Liver (tissue), 9 donors: ENCODE results near the gene PGR. TPM values are rescaled to one million over a fixed set of nuclear protein-coding genes. Genes with fewer than 3 reads are reported as not detected.

Experiments used
- DNase-seq: peaks from one replicate; pipeline ENCODE4 v3.0.0-alpha.2; 2017; ENCODE audit warnings: low spot score
- H3K27ac ChIP-seq, 2 donors: one replicate each; pipeline ENCODE4 v1.7.0; 2013; ENCODE audit warnings: inconsistent platforms in 2 of 2, low read length in 2 of 2, control low read depth in 1 of 2, low read depth in 1 of 2, mild to moderate bottlenecking in 1 of 2
- H3K27me3 ChIP-seq, 4 donors: one replicate each; pipeline versions ENCODE4 v1.6.1 to v1.7.0; 2013; ENCODE audit warnings: low read length in 3 of 4, inconsistent platforms in 1 of 4, mild to moderate bottlenecking in 1 of 4, moderate library complexity in 1 of 4; ENCODE audit not compliant: control insufficient read depth in 4 of 4, insufficient read depth in 4 of 4
- H3K36me3 ChIP-seq, 4 donors: one replicate each; pipeline versions ENCODE4 v1.6.1 to v1.7.0; 2013; ENCODE audit warnings: low read length in 3 of 4, mild to moderate bottlenecking in 3 of 4, low read depth in 1 of 4, moderate library complexity in 1 of 4; ENCODE audit not compliant: control insufficient read depth in 4 of 4, insufficient read depth in 3 of 4
- H3K4me1 ChIP-seq, 4 donors: one replicate each; pipeline versions ENCODE4 v1.6.1 to v1.7.0; 2013; ENCODE audit warnings: low read length in 3 of 4, mild to moderate bottlenecking in 3 of 4, moderate library complexity in 1 of 4; ENCODE audit not compliant: control insufficient read depth in 4 of 4, insufficient read depth in 4 of 4
- H3K4me3 ChIP-seq, 3 donors: one replicate each; pipeline versions ENCODE4 v1.6.1 to v1.7.0; 2013; ENCODE audit warnings: low read length in 3 of 3, control low read depth in 1 of 3, low read depth in 1 of 3, mild to moderate bottlenecking in 1 of 3
- H3K9ac ChIP-seq, 2 donors: one replicate each; pipeline ENCODE4 v1.7.0; 2013; ENCODE audit warnings: low read length in 2 of 2, mild to moderate bottlenecking in 2 of 2, moderate library complexity in 2 of 2, control low read depth in 1 of 2, low read depth in 1 of 2
- H3K9me3 ChIP-seq, 4 donors: one replicate each; pipeline versions ENCODE4 v1.6.1 to v1.7.0; 2013; ENCODE audit warnings: low read length in 3 of 4; ENCODE audit not compliant: control insufficient read depth in 4 of 4
- CTCF ChIP-seq: fragments of 150-350 bp; IDR thresholded peaks from 2 replicates; pipeline ENCODE4 v1.5.1; 2017; ENCODE audit warnings: improper control_type of control experiment, low read depth, low read length; ENCODE audit not compliant: missing input control
- EGR1 ChIP-seq, 2 donors: IDR thresholded peaks; 2 replicates each; pipeline ENCODE4 v1.6.1; 2016 to 2018; ENCODE audit warnings: antibody characterized with exemption in 2 of 2, low read depth in 2 of 2
- FOXA1 ChIP-seq: IDR thresholded peaks from 2 replicates; pipeline ENCODE4 v1.6.1; 2016; ENCODE audit warnings: antibody characterized with exemption
- FOXA2 ChIP-seq: IDR thresholded peaks from 2 replicates; pipeline ENCODE4 v1.6.1; 2016; ENCODE audit warnings: antibody characterized with exemption
- HNF4A ChIP-seq, 2 donors: conservative IDR thresholded peaks; 2 replicates each; pipeline ENCODE4 v1.6.1; 2016; ENCODE audit warnings: antibody characterized with exemption in 2 of 2, mild to moderate bottlenecking in 2 of 2
- JUND ChIP-seq, 2 donors: IDR thresholded peaks; 2 replicates each; pipeline ENCODE4 v1.6.1; 2016; ENCODE audit warnings: antibody characterized with exemption in 2 of 2
- MAX ChIP-seq: IDR thresholded peaks from 2 replicates; pipeline ENCODE4 v1.6.1; 2016; ENCODE audit warnings: antibody characterized with exemption
- NR2F2 ChIP-seq: IDR thresholded peaks from 2 replicates; pipeline ENCODE4 v1.6.1; 2016; ENCODE audit warnings: antibody characterized with exemption
- RAD21 ChIP-seq, 2 donors: IDR thresholded peaks; 2 replicates each; pipeline ENCODE4 v1.6.1; 2016; ENCODE audit warnings: antibody characterized with exemption in 2 of 2, mild to moderate bottlenecking in 2 of 2
- REST ChIP-seq: IDR thresholded peaks from 2 replicates; pipeline ENCODE4 v1.6.1; 2016; ENCODE audit warnings: antibody characterized with exemption, mild to moderate bottlenecking
- RXRA ChIP-seq, 2 donors: IDR thresholded peaks; 2 replicates each; pipeline ENCODE4 v1.6.1; 2017 to 2018; ENCODE audit warnings: antibody characterized with exemption in 2 of 2, mild to moderate bottlenecking in 1 of 2
- ZBTB33 ChIP-seq: IDR thresholded peaks from 2 replicates; pipeline ENCODE4 v1.6.1; 2016; ENCODE audit warnings: antibody characterized with exemption
- WGBS: extraction: QIAGEN DNeasy Blood & Tissue Kit; methylation state at CpG from one replicate; pipeline ENCODE4 v1.1.7; 2013; 5-methylcytosine and 5-hydroxymethylcytosine counted together
- polyA plus RNA-seq, 2 donors: library from polyadenylated mRNA; stranded (reverse) in 1 of 2; unstranded in 1 of 2; fragments of 200-250 nt in 1 of 2; fragments of >200 nt in 1 of 2; fragmentation: Nextera tagmentation in 1 of 2; extraction: Ambion mirVana in 1 of 2; gene quantifications; one replicate each; pipeline versions ENCODE4 v1.2.1 to v1.2.3, GENCODE V29; 2013 to 2015
- total RNA-seq, 2 donors: library from RNA; depleted of rRNA; stranded (reverse); fragments of >200 nt; gene quantifications; one replicate each; pipeline ENCODE4 v1.2.3, GENCODE V29; 2014
- donor health status: healthy.
- donor health status: healthy.
- donor health status: healthy.
- donor health status: healthy.
- donor health status: healthy.

The PGR gene
- total and polyA plus RNA-seq, 4 donors, result 0.04 to 0.17 (median 0.16) TPM; not detected in 1

- Histone ChIP-seq H3K9ac (no peak overlapping the region), H3K27ac (no peak overlapping the region), H3K27me3 (no peaks in the 10 kb centered on the region), H3K9me3 (no peaks in the 10 kb centered on the region), H3K4me1 (no peaks in the 10 kb centered on the region), H3K36me3 (no peaks in the 10 kb centered on the region), H3K4me3 (no peak overlapping the region)
- WGBS, result 80% methylated on average over 2 of the region's 2 CpGs
- DNase-seq, result no peak
- TF ChIP-seq MAX (no peak), CTCF (no peak), REST (no peak), HNF4A (conservative IDR thresholded peaks at IDR 0.05) (no peak)
Measured at GRCh38 chr11:101046947-101047346, 82.7 kb downstream of the PGR start.

- Histone ChIP-seq H3K9ac (no peak overlapping the region), H3K36me3 (no peaks in the 10 kb centered on the region), H3K4me1 (no peaks in the 10 kb centered on the region), H3K27ac (no peak overlapping the region), H3K4me3 (no peak overlapping the region), H3K27me3 (peaks cover 0 to 3% (median 0%) of the 10 kb centered on the region in 4 donors), H3K9me3 (no peaks in the 10 kb centered on the region)
- WGBS, result 82% methylated on average over 1 of the region's 1 CpG
- no peak for DNase-seq
- no peak for TF ChIP-seq EGR1 (IDR thresholded peaks at IDR 0.05; ENCODE audit: low read depth in 2 of 2)
- no peak for TF ChIP-seq NR2F2
- TF ChIP-seq FOXA2, result no peak
- TF ChIP-seq FOXA1, result no peak
- no peak for TF ChIP-seq ZBTB33
- no peak for TF ChIP-seq RXRA (IDR thresholded peaks at IDR 0.05)
- no peak for TF ChIP-seq JUND (IDR thresholded peaks at IDR 0.05)
- no peak for TF ChIP-seq RAD21 (IDR thresholded peaks at IDR 0.05)
Measured at GRCh38 chr11:101045415-101045814, 84.2 kb downstream of the PGR start.
